Measurements from ENCODE around the gene SRSF2. TPM values are rescaled to one million over a fixed set of nuclear protein-coding genes. Genes with fewer than 3 reads are reported as not detected.
A peak's percentile ranks its signal among the peaks of the same experiment; 100 is the strongest.

The SRSF2 gene
- total RNA-seq, 2 donors from 2014 or later: 217 to 316 TPM

- TF ChIP-seq CTCF (IDR thresholded peaks at IDR 0.05) (no peak), POLR2AphosphoS5 (IDR thresholded peaks at IDR 0.05) (peak; percentile 73)
- peak; percentile 44 for DNase-seq (ENCODE audit: low spot score)
- Histone ChIP-seq H3K4me1 (replicated peaks) (peaks cover 8% of the 10 kb centered on the region), H3K27ac (peak overlapping the region; percentile 86), H3K4me3 (peak overlapping the region; percentile 50 to 54), H3K36me3 (no peaks in the 10 kb centered on the region), H3K9me3 (no peaks in the 10 kb centered on the region), H3K27me3 (replicated peaks; ENCODE audit: insufficient read depth) (no peaks in the 10 kb centered on the region)
- intact Hi-C loops (cut with DNase I): loop anchor here (1.0 kb wide), 1 partner anchor 17 kb away; the partner anchor contains the start of genes JMJD6 and METTL23
- WGBS: 31% methylated on average over 29 of the region's 29 CpGs
Measured at GRCh38 chr17:76709077-76709950, 27.8 kb downstream of the SRSF2 start.

- H3K27ac ChIP-seq: peak overlapping the region; percentile 86
- H3K4me1 ChIP-seq (replicated peaks): peaks cover 8% of the 10 kb centered on the region
- no peaks in the 10 kb centered on the region for H3K9me3 ChIP-seq
- no peak overlapping the region for H3K4me3 ChIP-seq
- WGBS: 42% methylated on average over 14 of the region's 14 CpGs
- DNase-seq (ENCODE audit: low spot score): no peak
- no peaks in the 10 kb centered on the region for H3K27me3 ChIP-seq (replicated peaks; ENCODE audit: insufficient read depth)
- TF ChIP-seq CTCF (IDR thresholded peaks at IDR 0.05) (no peak), POLR2AphosphoS5 (IDR thresholded peaks at IDR 0.05) (no peak), POLR2A (IDR thresholded peaks at IDR 0.05) (no peak)
- H3K36me3 ChIP-seq: no peaks in the 10 kb centered on the region
- intact Hi-C loops (cut with DNase I): no loop called here
Measured at GRCh38 chr17:76707985-76708807, 28.9 kb downstream of the SRSF2 start.

GRCh38 chr17:76706817-76707216 lies 30.3 kb downstream of the SRSF2 start:
- no peak for TF ChIP-seq CTCF (IDR thresholded peaks at IDR 0.05)
- TF ChIP-seq POLR2AphosphoS5 (IDR thresholded peaks at IDR 0.05): no peak
- no peak for TF ChIP-seq POLR2A (IDR thresholded peaks at IDR 0.05)
- H3K36me3 ChIP-seq: no peaks in the 10 kb centered on the region
- 70% methylated on average over 3 of the region's 3 CpGs for WGBS
- peaks cover 7% of the 10 kb centered on the region for H3K4me1 ChIP-seq (replicated peaks)
- H3K9me3 ChIP-seq: no peaks in the 10 kb centered on the region
- H3K27ac ChIP-seq: no peak overlapping the region
- no peak for DNase-seq (ENCODE audit: low spot score)
- no peaks in the 10 kb centered on the region for H3K27me3 ChIP-seq (replicated peaks; ENCODE audit: insufficient read depth)
- intact Hi-C loops (cut with DNase I): no loop called here
- H3K4me3 ChIP-seq: no peak overlapping the region

- 72% methylated on average over 4 of the region's 4 CpGs for WGBS
- TF ChIP-seq POLR2AphosphoS5 (IDR thresholded peaks at IDR 0.05): no peak
- no peak for TF ChIP-seq CTCF (IDR thresholded peaks at IDR 0.05)
- TF ChIP-seq POLR2A (IDR thresholded peaks at IDR 0.05): no peak
- H3K27me3 ChIP-seq (replicated peaks; ENCODE audit: insufficient read depth): no peaks in the 10 kb centered on the region
- peaks cover 10% of the 10 kb centered on the region for H3K4me1 ChIP-seq (replicated peaks)
- intact Hi-C loops (cut with DNase I): no loop called here
- DNase-seq (ENCODE audit: low spot score): no peak
- no peaks in the 10 kb centered on the region for H3K9me3 ChIP-seq
- no peak overlapping the region for H3K4me3 ChIP-seq
- H3K27ac ChIP-seq: no peak overlapping the region
- no peaks in the 10 kb centered on the region for H3K36me3 ChIP-seq
Measured at GRCh38 chr17:76704805-76705204, 32.3 kb downstream of the SRSF2 start.
